Activated B cell treated with CpG ODN at 0.5 μM for 24 hours (primary cell): ENCODE measurements around the gene WWOX. TPM values are rescaled to one million over a fixed set of nuclear protein-coding genes. Genes with fewer than 3 reads are reported as not detected.

ENCODE experiments used
- ATAC-seq: fragments of 200-7000 bp; cut with Tn5 transposase; one replicate; pipeline ENCODE4 v1.10.0; 2021; ENCODE audit warnings: low read depth, mild to moderate bottlenecking, moderate library complexity
- CTCF ChIA-PET: fragments of 350-600 bp; sonication (Branson Sonifier 250); formaldehyde crosslinking; loops from one replicate; lab custom pipeline; 2021; ENCODE audit warnings: antibody characterized with exemption; lab: Charles Lee
- POLR2A ChIA-PET: fragments of 350-600 bp; sonication (Branson Sonifier 250); formaldehyde crosslinking; loops from one replicate; lab custom pipeline; 2021; ENCODE audit warnings: antibody characterized with exemption; lab: Charles Lee
- DNase-seq: peaks from one replicate; pipeline ENCODE4 v3.0.0; 2022
- H3K27ac Mint-ChIP-seq: one replicate; pipeline ENCODE4 v1.8.0; 2020; ENCODE audit warnings: mixed read lengths
- H3K27me3 Mint-ChIP-seq: one replicate; pipeline ENCODE4 v1.8.0; 2021; ENCODE audit warnings: mixed read lengths
- H3K36me3 Mint-ChIP-seq: one replicate; pipeline ENCODE4 v1.8.0; 2021; ENCODE audit warnings: low read depth, mixed read lengths
- H3K4me1 Mint-ChIP-seq: one replicate; pipeline ENCODE4 v1.8.0; 2021; ENCODE audit warnings: mixed read lengths
- H3K4me3 Mint-ChIP-seq: one replicate; pipeline ENCODE4 v1.8.0; 2020; ENCODE audit warnings: mild to moderate bottlenecking, mixed read lengths
- H3K9me3 Mint-ChIP-seq: one replicate; pipeline ENCODE4 v1.8.0; 2020; ENCODE audit warnings: mixed read lengths
- intact Hi-C: fragments of 100-400 bp; cut with micrococcal nuclease; formaldehyde crosslinking; loops from one replicate; pipeline ENCODE4 v1.15.1; 2024
- total RNA-seq: library from RNA; stranded (reverse); gene quantifications from 2 replicates; pipeline ENCODE4 v1.2.3, GENCODE V29; 2022
- TF ChIP-seq, protein P1 (sequence below): fragments of 200-600 bp; IDR thresholded peaks from one replicate; pipeline ENCODE4 v1.8.0; 2022; ENCODE audit warnings: antibody characterized with exemption, mild to moderate bottlenecking

The WWOX gene
- total RNA-seq, 1 donor from 2014 or later, result 22.6 TPM

DNA sequence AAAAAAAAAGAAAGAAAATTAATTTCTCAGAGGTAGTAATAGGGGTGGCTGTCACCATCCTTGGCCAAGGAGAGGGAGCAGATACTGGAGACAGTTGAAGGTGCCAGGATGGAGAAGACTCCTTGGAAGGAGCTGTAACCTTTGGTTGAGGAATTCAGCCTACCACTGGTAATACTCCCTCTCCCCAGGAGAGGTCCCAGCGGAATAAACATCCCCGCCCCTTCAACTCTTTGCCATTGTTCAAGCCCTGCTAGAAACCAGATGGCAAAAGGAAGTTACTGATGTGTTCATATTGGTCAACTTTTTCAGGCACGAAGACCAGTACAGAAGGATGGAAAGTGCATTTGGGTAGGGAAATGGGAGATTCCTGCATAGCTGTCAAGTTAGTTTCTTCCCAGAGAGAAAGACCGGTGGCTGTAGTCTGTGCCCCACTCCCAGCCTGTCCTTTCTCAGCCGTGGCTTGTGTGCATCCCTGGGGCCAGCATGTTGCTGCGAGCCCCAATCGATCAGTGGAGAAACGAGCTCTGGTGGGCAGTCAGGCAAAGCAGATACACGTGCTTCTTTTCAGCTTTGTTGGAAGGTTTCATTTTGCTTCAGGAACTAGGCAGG is 889.0 kb downstream of the WWOX start:
- DNase-seq (no peak), ATAC-seq (no peak)
- TF ChIP-seq, protein P1, sequence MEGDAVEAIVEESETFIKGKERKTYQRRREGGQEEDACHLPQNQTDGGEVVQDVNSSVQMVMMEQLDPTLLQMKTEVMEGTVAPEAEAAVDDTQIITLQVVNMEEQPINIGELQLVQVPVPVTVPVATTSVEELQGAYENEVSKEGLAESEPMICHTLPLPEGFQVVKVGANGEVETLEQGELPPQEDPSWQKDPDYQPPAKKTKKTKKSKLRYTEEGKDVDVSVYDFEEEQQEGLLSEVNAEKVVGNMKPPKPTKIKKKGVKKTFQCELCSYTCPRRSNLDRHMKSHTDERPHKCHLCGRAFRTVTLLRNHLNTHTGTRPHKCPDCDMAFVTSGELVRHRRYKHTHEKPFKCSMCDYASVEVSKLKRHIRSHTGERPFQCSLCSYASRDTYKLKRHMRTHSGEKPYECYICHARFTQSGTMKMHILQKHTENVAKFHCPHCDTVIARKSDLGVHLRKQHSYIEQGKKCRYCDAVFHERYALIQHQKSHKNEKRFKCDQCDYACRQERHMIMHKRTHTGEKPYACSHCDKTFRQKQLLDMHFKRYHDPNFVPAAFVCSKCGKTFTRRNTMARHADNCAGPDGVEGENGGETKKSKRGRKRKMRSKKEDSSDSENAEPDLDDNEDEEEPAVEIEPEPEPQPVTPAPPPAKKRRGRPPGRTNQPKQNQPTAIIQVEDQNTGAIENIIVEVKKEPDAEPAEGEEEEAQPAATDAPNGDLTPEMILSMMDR, result no peak
- Mint-ChIP-seq H3K27me3 (no peaks in the 10 kb centered on the region), H3K4me1 (peaks cover 26% of the 10 kb centered on the region), H3K36me3 (no peaks in the 10 kb centered on the region), H3K27ac (no peak overlapping the region), H3K9me3 (peaks cover 2% of the 10 kb centered on the region), H3K4me3 (no peak overlapping the region)
- intact Hi-C loops, result no loop called here
- POLR2A ChIA-PET, result interaction anchor here (2.2 kb wide), 1 partner anchor 27 kb away, joined by 48 read pairs; no protein-coding TSS in a partner anchor
- CTCF ChIA-PET, result interaction anchor here (1.5 kb wide), 1 partner anchor 27 kb away, joined by 5 read pairs; no protein-coding TSS in a partner anchor

DNA sequence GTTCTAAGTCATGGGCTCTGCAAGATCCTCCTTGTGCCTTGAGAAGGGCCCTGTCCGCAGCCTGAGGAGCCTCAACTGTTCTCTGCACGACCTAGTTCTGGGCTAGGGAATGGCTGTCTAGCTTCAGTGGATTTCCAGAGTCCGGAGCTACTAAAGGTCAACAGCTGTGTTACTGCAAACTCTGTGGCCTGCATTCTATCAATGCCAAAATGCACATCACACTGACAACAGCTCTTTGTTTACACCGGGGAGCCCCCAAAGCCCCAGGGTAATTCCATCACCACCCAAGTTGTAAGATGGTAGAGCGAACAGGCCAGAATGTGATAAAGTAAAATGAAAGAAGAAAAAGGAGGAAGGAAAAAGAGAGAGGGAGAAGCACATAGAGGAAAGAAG is 890.9 kb downstream of the WWOX start:
- intact Hi-C loops, result no loop called here
- Mint-ChIP-seq H3K27ac (peak overlapping the region; percentile 71), H3K9me3 (no peaks in the 10 kb centered on the region), H3K4me3 (peak overlapping the region; percentile 2), H3K27me3 (no peaks in the 10 kb centered on the region), H3K36me3 (no peaks in the 10 kb centered on the region), H3K4me1 (peaks cover 26% of the 10 kb centered on the region)
- ChIA-PET CTCF (interaction anchor here (0.6 to 1.5 kb wide), 6 partner anchors 23 to 611 kb away, joined by 3 to 5 read pairs (median 3); no protein-coding TSS in a partner anchor), POLR2A (interaction anchor here (0.7 to 2.2 kb wide), 4 partner anchors 9 to 47 kb away, joined by 3 to 48 read pairs (median 4); no protein-coding TSS in a partner anchor)
- DNase-seq (no peak), ATAC-seq (no peak)
- TF ChIP-seq, protein P1, result no peak

DNA sequence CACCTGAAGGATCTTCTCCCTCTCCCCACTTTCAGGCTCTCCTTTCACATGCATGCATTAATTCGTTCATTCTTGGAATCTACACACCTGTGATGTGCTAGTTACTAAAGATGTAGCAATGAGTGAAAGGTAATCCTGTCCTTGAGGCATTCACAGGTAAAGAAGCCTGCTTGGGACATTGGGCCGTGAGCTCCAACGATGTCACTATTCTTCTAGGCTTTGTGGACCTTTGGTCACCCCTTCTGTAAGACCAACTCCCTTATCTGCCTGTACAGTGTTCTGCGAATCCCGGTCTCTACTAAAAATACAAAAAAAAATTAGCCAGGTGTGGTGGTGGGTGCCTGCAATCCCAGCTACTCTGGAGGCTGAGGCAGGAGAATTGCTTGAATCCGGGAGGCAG is 892.5 kb downstream of the WWOX start:
- TF ChIP-seq, protein P1, result no peak
- no peak for ATAC-seq
- H3K9me3 Mint-ChIP-seq, result no peaks in the 10 kb centered on the region
- H3K4me1 Mint-ChIP-seq, result peaks cover 26% of the 10 kb centered on the region
- peaks cover 2% of the 10 kb centered on the region for H3K36me3 Mint-ChIP-seq
- no peak overlapping the region for H3K4me3 Mint-ChIP-seq
- no peak for DNase-seq
- H3K27me3 Mint-ChIP-seq, result no peaks in the 10 kb centered on the region
- ChIA-PET POLR2A (interaction anchor here (1.1 kb wide), 1 partner anchor 30 kb away, joined by 4 read pairs; no protein-coding TSS in a partner anchor), CTCF (no interaction called here)
- H3K27ac Mint-ChIP-seq, result no peak overlapping the region
- intact Hi-C loops, result no loop called here

DNA sequence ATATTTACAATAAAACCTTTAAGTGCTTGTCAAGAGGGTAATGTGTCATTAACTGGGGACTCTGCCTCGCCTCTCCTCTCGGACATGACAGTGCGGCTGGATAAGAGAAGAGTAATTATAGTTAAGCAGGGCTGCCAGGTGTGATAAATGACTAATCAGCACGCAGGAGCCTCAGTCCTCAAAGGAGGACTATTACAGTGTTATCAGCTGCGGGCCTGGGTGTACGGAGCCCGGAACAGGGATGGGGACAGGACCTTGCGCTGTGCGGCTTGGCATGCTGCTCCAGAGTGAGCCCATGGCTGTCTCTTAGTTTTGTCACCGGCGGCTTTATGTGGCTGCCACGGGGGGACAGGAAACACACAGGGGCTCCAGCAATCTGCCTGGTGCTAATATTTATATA is 893.9 kb downstream of the WWOX start:
- Mint-ChIP-seq H3K27ac (no peak overlapping the region), H3K4me1 (peaks cover 26% of the 10 kb centered on the region), H3K36me3 (peaks cover 2% of the 10 kb centered on the region), H3K27me3 (no peaks in the 10 kb centered on the region), H3K9me3 (no peaks in the 10 kb centered on the region), H3K4me3 (no peak overlapping the region)
- DNase-seq (no peak), ATAC-seq (no peak)
- TF ChIP-seq, protein P1, result no peak
- intact Hi-C loops, result no loop called here
- ChIA-PET CTCF (no interaction called here), POLR2A (no interaction called here)

DNA sequence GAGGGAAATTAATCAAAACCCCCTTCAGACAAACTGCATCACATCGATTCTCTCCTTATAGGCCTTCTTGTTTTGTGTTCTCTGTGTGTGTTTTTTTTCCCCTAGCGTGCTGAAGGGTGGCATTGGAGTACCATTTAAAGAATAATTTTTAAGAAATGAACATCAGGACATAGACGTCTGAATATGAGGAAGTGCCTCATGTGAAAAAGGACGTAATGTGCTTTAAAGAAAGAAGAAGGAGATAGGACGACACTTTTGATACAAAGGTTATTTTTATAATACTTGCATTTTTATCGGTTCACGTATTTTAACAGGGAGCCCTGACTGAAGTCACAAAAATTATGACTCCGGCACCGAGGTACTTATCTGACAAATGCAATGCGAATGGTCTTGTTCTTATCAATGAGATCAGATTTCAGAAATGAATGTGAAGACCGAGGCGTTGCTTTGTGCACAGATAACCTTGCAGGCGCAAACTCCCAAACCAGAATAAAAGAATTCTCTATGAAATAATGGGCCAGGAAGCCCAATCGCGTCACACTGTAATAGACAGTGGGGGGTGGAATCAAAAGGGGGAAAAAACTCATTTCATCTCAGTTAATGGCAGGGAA is 894.8 kb downstream of the WWOX start:
- peaks cover 19% of the 10 kb centered on the region for H3K4me1 Mint-ChIP-seq
- peaks cover 2% of the 10 kb centered on the region for H3K36me3 Mint-ChIP-seq
- no peak overlapping the region for H3K27ac Mint-ChIP-seq
- H3K9me3 Mint-ChIP-seq, result no peaks in the 10 kb centered on the region
- ChIA-PET CTCF (no interaction called here), POLR2A (interaction anchor here (0.6 to 0.7 kb wide), 2 partner anchors 31 to 79 kb away, joined by 6 to 7 read pairs; no protein-coding TSS in a partner anchor)
- TF ChIP-seq, protein P1, result no peak
- ATAC-seq (no peak), DNase-seq (no peak)
- intact Hi-C loops, result no loop called here
- no peak overlapping the region for H3K4me3 Mint-ChIP-seq
- H3K27me3 Mint-ChIP-seq, result no peaks in the 10 kb centered on the region
